Neural cell (in vitro differentiated cells): ENCODE results near the gene PRG2. TPM values are rescaled to one million over a fixed set of nuclear protein-coding genes. Genes with fewer than 3 reads are reported as not detected.

ENCODE experiments used
- H2AFZ ChIP-seq: fragments of 200-600, 300-800 bp; sonication (generic), shearing (Covaris generic); 2 replicates; pipeline ENCODE4 v1.6.0; 2014; ENCODE audit warnings: low read depth, mild to moderate bottlenecking, antibody characterized with exemption, low read length, moderate library complexity
- H3F3A ChIP-seq: fragments of 200-600 bp; shearing (Covaris generic); 2 replicates; pipeline ENCODE4 v1.6.1; 2016; ENCODE audit warnings: mild to moderate bottlenecking, moderate library complexity, mixed read lengths, antibody characterized with exemption, low read length; ENCODE audit not compliant: insufficient read depth, poor library complexity, severe bottlenecking
- H3K27ac ChIP-seq: fragments of 200-600, 300-800 bp; sonication (generic), shearing (Covaris generic); 2 replicates; pipeline ENCODE4 v1.5.1; 2014; ENCODE audit warnings: mild to moderate bottlenecking, low read length, moderate library complexity
- H3K27me3 ChIP-seq: fragments of 300-800, 200-600 bp; sonication (generic), shearing (Covaris generic); 2 replicates; pipeline ENCODE4 v1.6.0; 2014; ENCODE audit warnings: mild to moderate bottlenecking, low read depth, low read length, moderate library complexity; ENCODE audit not compliant: insufficient read depth
- H3K36me3 ChIP-seq: fragments of 300-800, 200-600 bp; sonication (generic), shearing (Covaris generic); 2 replicates; pipeline ENCODE4 v1.5.1; 2014; ENCODE audit warnings: mild to moderate bottlenecking, antibody characterized with exemption, low read length, moderate library complexity; ENCODE audit not compliant: insufficient read depth
- H3K4me2 ChIP-seq: fragments of 300-800, 200-600 bp; sonication (generic), shearing (Covaris generic); 2 replicates; pipeline ENCODE4 v1.6.0; 2014; ENCODE audit warnings: mild to moderate bottlenecking, low read length
- H3K4me3 ChIP-seq: fragments of 300-800, 200-600 bp; sonication (generic), shearing (Covaris generic); 2 replicates; pipeline ENCODE4 v1.5.1; 2014; ENCODE audit warnings: mild to moderate bottlenecking, low read length, moderate library complexity
- H3K79me2 ChIP-seq: fragments of 200-600 bp; shearing (Covaris generic); replicated peaks from 2 replicates; pipeline ENCODE4 v1.6.0; 2014; ENCODE audit warnings: mild to moderate bottlenecking, low read length, moderate library complexity; ENCODE audit not compliant: insufficient read depth
- H3K9ac ChIP-seq: fragments of 300-800, 200-600 bp; sonication (generic), shearing (Covaris generic); 2 replicates; pipeline ENCODE4 v1.6.1; 2016; ENCODE audit warnings: mild to moderate bottlenecking, low read length, mixed read lengths
- H3K9me2 ChIP-seq: fragments of 200-600 bp; shearing (Covaris generic); 2 replicates; pipeline ENCODE4 v1.6.1; 2016; ENCODE audit warnings: mild to moderate bottlenecking, low read length, mixed read lengths; ENCODE audit not compliant: insufficient read depth
- H3K9me3 ChIP-seq: fragments of 200-600, 300-800 bp; sonication (generic), shearing (Covaris generic); 2 replicates; pipeline ENCODE4 v1.6.1; 2016; ENCODE audit warnings: mild to moderate bottlenecking, mixed run types, low read length, moderate library complexity, mixed read lengths
- H4K20me1 ChIP-seq: fragments of 200-600 bp; shearing (Covaris generic); 2 replicates; pipeline ENCODE4 v1.6.1; 2016; ENCODE audit warnings: mild to moderate bottlenecking, mixed run types; ENCODE audit not compliant: insufficient read depth
- CTCF ChIP-seq: fragments of 450-650 bp; IDR thresholded peaks from 2 replicates; pipeline ENCODE4 v1.5.1; 2014; ENCODE audit warnings: antibody characterized with exemption, mild to moderate bottlenecking, moderate library complexity; ENCODE audit not compliant: poor library complexity, severe bottlenecking
- EP300 ChIP-seq: fragments of 450-650 bp; conservative IDR thresholded peaks from 2 replicates; pipeline ENCODE4 v1.6.1; 2014; ENCODE audit warnings: antibody characterized with exemption, mild to moderate bottlenecking, moderate library complexity; ENCODE audit not compliant: poor library complexity, severe bottlenecking
- EZH2 ChIP-seq: fragments of 200-600, 300-800 bp; shearing (Covaris generic), sonication (generic); IDR thresholded peaks from 2 replicates; pipeline ENCODE4 v1.6.1; 2014; ENCODE audit warnings: antibody characterized with exemption, low read length, borderline replicate concordance, mild to moderate bottlenecking; ENCODE audit not compliant: insufficient read depth, poor library complexity, severe bottlenecking
- MXI1 ChIP-seq: fragments of 450-650 bp; conservative IDR thresholded peaks from 2 replicates; pipeline ENCODE4 v1.6.1; 2014; ENCODE audit warnings: antibody characterized with exemption, mild to moderate bottlenecking; ENCODE audit not compliant: poor library complexity, severe bottlenecking
- POLR2AphosphoS5 ChIP-seq: IDR thresholded peaks from 2 replicates; pipeline ENCODE4 v1.6.1; 2012
- RAD21 ChIP-seq: fragments of 450-650 bp; conservative IDR thresholded peaks from 2 replicates; pipeline ENCODE4 v1.6.1; 2014; ENCODE audit warnings: antibody characterized with exemption, mild to moderate bottlenecking, moderate library complexity
- REST ChIP-seq: IDR thresholded peaks from 2 replicates; pipeline ENCODE4 v1.6.1; 2012; ENCODE audit warnings: borderline replicate concordance
- SMC3 ChIP-seq: fragments of 450-650 bp; conservative IDR thresholded peaks from 2 replicates; pipeline ENCODE4 v1.6.1; 2014; ENCODE audit warnings: antibody characterized with exemption, mild to moderate bottlenecking, moderate library complexity; ENCODE audit not compliant: poor library complexity
- TAF1 ChIP-seq: IDR thresholded peaks from 2 replicates; pipeline ENCODE4 v1.6.1; 2012; ENCODE audit warnings: low read depth
- polyA plus RNA-seq: library from polyadenylated mRNA; depleted of rRNA; stranded (reverse); fragments of >200 nt; gene quantifications from 2 replicates; pipeline ENCODE4 v1.2.3, GENCODE V29; 2014

Gene PRG2
- polyA plus RNA-seq, 1 donor from 2014 or later, result not detected

GRCh38 chr11:57344826-57345225, 45.6 kb downstream of the PRG2 start:
- H3K9me2 ChIP-seq, result no peaks in the 10 kb centered on the region
- H4K20me1 ChIP-seq, result no peaks in the 10 kb centered on the region
- no peaks in the 10 kb centered on the region for H3K9me3 ChIP-seq
- no peak overlapping the region for H3K4me2 ChIP-seq
- no peak overlapping the region for H3K27ac ChIP-seq
- no peaks in the 10 kb centered on the region for H3F3A ChIP-seq
- no peaks in the 10 kb centered on the region for H3K27me3 ChIP-seq
- H3K9ac ChIP-seq, result peak overlapping the region; percentile 40
- no peak overlapping the region for H3K4me3 ChIP-seq
- no peaks in the 10 kb centered on the region for H3K79me2 ChIP-seq
- TF ChIP-seq RAD21, result no peak
- no peak for TF ChIP-seq EP300
- TF ChIP-seq POLR2AphosphoS5, result no peak
- no peak for TF ChIP-seq TAF1
- no peaks in the 10 kb centered on the region for H3K36me3 ChIP-seq
- peak overlapping the region; percentile 54 for H2AFZ ChIP-seq

- Histone ChIP-seq H3K27me3 (no peaks in the 10 kb centered on the region), H3F3A (no peaks in the 10 kb centered on the region), H3K9ac (peak overlapping the region; percentile 27), H3K27ac (no peak overlapping the region), H3K9me3 (no peaks in the 10 kb centered on the region), H3K4me2 (no peak overlapping the region), H3K36me3 (no peaks in the 10 kb centered on the region), H3K79me2 (no peaks in the 10 kb centered on the region), H3K9me2 (no peaks in the 10 kb centered on the region), H3K4me3 (no peak overlapping the region), H2AFZ (no peak overlapping the region), H4K20me1 (no peaks in the 10 kb centered on the region)
- TF ChIP-seq MXI1 (no peak), EP300 (no peak), RAD21 (no peak), REST (no peak), TAF1 (no peak), SMC3 (no peak), EZH2 (no peak), POLR2AphosphoS5 (no peak)
Measured at GRCh38 chr11:57343825-57344224, 46.6 kb downstream of the PRG2 start.

- Histone ChIP-seq H2AFZ (no peak overlapping the region), H3K9me3 (no peaks in the 10 kb centered on the region), H3K4me2 (no peak overlapping the region), H3K79me2 (no peaks in the 10 kb centered on the region), H3K27me3 (no peaks in the 10 kb centered on the region), H3F3A (no peaks in the 10 kb centered on the region), H4K20me1 (no peaks in the 10 kb centered on the region), H3K9me2 (no peaks in the 10 kb centered on the region), H3K36me3 (no peaks in the 10 kb centered on the region), H3K27ac (no peak overlapping the region), H3K4me3 (no peak overlapping the region), H3K9ac (no peak overlapping the region)
- TF ChIP-seq REST (no peak), POLR2AphosphoS5 (no peak), RAD21 (no peak), EZH2 (no peak), SMC3 (no peak), EP300 (no peak), CTCF (no peak), TAF1 (no peak), MXI1 (no peak)
Measured at GRCh38 chr11:57342702-57343101, 47.7 kb downstream of the PRG2 start.
